ENCODE results near the gene USP22.

GRCh38 chr17:20965492-20965891 is 77.3 kb downstream of the USP22 start:
- TF ChIP-seq, protein P1, sequence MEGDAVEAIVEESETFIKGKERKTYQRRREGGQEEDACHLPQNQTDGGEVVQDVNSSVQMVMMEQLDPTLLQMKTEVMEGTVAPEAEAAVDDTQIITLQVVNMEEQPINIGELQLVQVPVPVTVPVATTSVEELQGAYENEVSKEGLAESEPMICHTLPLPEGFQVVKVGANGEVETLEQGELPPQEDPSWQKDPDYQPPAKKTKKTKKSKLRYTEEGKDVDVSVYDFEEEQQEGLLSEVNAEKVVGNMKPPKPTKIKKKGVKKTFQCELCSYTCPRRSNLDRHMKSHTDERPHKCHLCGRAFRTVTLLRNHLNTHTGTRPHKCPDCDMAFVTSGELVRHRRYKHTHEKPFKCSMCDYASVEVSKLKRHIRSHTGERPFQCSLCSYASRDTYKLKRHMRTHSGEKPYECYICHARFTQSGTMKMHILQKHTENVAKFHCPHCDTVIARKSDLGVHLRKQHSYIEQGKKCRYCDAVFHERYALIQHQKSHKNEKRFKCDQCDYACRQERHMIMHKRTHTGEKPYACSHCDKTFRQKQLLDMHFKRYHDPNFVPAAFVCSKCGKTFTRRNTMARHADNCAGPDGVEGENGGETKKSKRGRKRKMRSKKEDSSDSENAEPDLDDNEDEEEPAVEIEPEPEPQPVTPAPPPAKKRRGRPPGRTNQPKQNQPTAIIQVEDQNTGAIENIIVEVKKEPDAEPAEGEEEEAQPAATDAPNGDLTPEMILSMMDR (IDR thresholded peaks at IDR 0.05 in 2 of 3, conservative IDR thresholded peaks at IDR 0.05 in 1 of 3; ENCODE audit: control insufficient read depth in 2 of 3, extremely low read depth in 1 of 3, insufficient read depth in 1 of 3, low read depth in 3 of 3, low read length in 3 of 3), result no peak
- TF ChIP-seq PRDM15 (CRISPR knock-in tag; IDR thresholded peaks at IDR 0.05), result no peak
- no peak for TF ChIP-seq CHD2 (IDR thresholded peaks at IDR 0.05; ENCODE audit: borderline replicate concordance, low read depth, low read length)
- no peak for TF ChIP-seq NFIC (IDR thresholded peaks at IDR 0.05; ENCODE audit: low read depth, low read length)
- TF ChIP-seq RAD21 (IDR thresholded peaks at IDR 0.05; ENCODE audit: insufficient read depth, low read depth, low read length), result no peak
- TF ChIP-seq GABPA (IDR thresholded peaks at IDR 0.05; ENCODE audit: low read depth), result no peak
- TF ChIP-seq TCF12 (IDR thresholded peaks at IDR 0.05; ENCODE audit: low read depth, low read length), result no peak
- TF ChIP-seq EGR1 (IDR thresholded peaks at IDR 0.05; ENCODE audit: borderline replicate concordance in 1 of 2, low read depth in 2 of 2, low read length in 2 of 2), result no peak
- no peak for TF ChIP-seq CUX1 (IDR thresholded peaks at IDR 0.05; ENCODE audit: insufficient replicate concordance, low read depth, low read length)
- TF ChIP-seq SREBF1 (IDR thresholded peaks at IDR 0.05; ENCODE audit: low read length), result no peak
